ENCODE data around the gene TXNRD2. TPM values are rescaled to one million over a fixed set of nuclear protein-coding genes. Genes with fewer than 3 reads are reported as not detected.

The TXNRD2 gene
- total RNA-seq, 1 experiment from 2014 or later: 23.0 TPM

GRCh38 chr22:19900707-19901436, 40.7 kb downstream of the TXNRD2 start:
- POLR2A ChIA-PET (ENCODE audit: unreplicated experiment): no interaction called here
- intact Hi-C loops (cut with micrococcal nuclease): no loop called here
- no TSS peak for BruUV-seq (replicated peaks)

GRCh38 chr22:19898831-19899567, 42.6 kb downstream of the TXNRD2 start:
- ChIA-PET CTCF (no interaction called here), POLR2A (ENCODE audit: unreplicated experiment) (no interaction called here)
- BruUV-seq (replicated peaks): no TSS peak
- Histone ChIP-seq H3K9me2 (replicated peaks; ENCODE audit: low read length) (no peaks in the 10 kb centered on the region), H3K9me3 (ENCODE audit: low read length) (no peaks in the 10 kb centered on the region), H3K27me3 (ENCODE audit: low read length) (no peaks in the 10 kb centered on the region), H2AFZ (ENCODE audit: low read length) (no peak overlapping the region), H3K9ac (ENCODE audit: low read length) (no peak overlapping the region), H3K36me3 (ENCODE audit: low read depth, low read length) (no peaks in the 10 kb centered on the region), H3K4me2 (ENCODE audit: low read length) (no peak overlapping the region), H3K27ac (ENCODE audit: low read length) (no peak overlapping the region), H3K4me3 (ENCODE audit: low read length) (no peak overlapping the region), H3K79me2 (ENCODE audit: low read length) (no peaks in the 10 kb centered on the region), H3K4me1 (ENCODE audit: insufficient read depth, low read length) (no peaks in the 10 kb centered on the region), H4K20me1 (ENCODE audit: low read length) (no peaks in the 10 kb centered on the region), H3F3A (ENCODE audit: low read length, unreplicated experiment) (no peaks in the 10 kb centered on the region)
- intact Hi-C loops (cut with micrococcal nuclease): no loop called here
- DNase-seq (no peak), ATAC-seq (no peak)
- TF ChIP-seq CTCF (conservative IDR thresholded peaks at IDR 0.05; ENCODE audit: low read depth, low read length) (no peak), EZH2 (IDR thresholded peaks at IDR 0.05; ENCODE audit: low read length, unreplicated experiment) (no peak), EZH2phosphoT487 (IDR thresholded peaks at IDR 0.05; ENCODE audit: borderline replicate concordance, low read length) (no peak)

More at GRCh38 chr22:19900707-19901436, 40.7 kb downstream of the TXNRD2 start:
- no peaks in the 10 kb centered on the region for H3K9me2 ChIP-seq (replicated peaks; ENCODE audit: low read length)
- H3K9me3 ChIP-seq (ENCODE audit: low read length): no peaks in the 10 kb centered on the region
- no peaks in the 10 kb centered on the region for H3K4me1 ChIP-seq (ENCODE audit: insufficient read depth, low read length)
- no peak overlapping the region for H3K4me3 ChIP-seq (ENCODE audit: low read length)
- H4K20me1 ChIP-seq (ENCODE audit: low read length): no peaks in the 10 kb centered on the region
- no peak overlapping the region for H3K4me2 ChIP-seq (ENCODE audit: low read length)
- DNase-seq (no peak), ATAC-seq (no peak)
- no peak overlapping the region for H2AFZ ChIP-seq (ENCODE audit: low read length)
- no peak overlapping the region for H3K27ac ChIP-seq (ENCODE audit: low read length)
- no peaks in the 10 kb centered on the region for H3F3A ChIP-seq (ENCODE audit: low read length, unreplicated experiment)
- H3K79me2 ChIP-seq (ENCODE audit: low read length): no peaks in the 10 kb centered on the region
- H3K9ac ChIP-seq (ENCODE audit: low read length): no peak overlapping the region
- no peak for TF ChIP-seq CTCF (conservative IDR thresholded peaks at IDR 0.05; ENCODE audit: low read depth, low read length)
- no peak for TF ChIP-seq EZH2phosphoT487 (IDR thresholded peaks at IDR 0.05; ENCODE audit: borderline replicate concordance, low read length)
- no peak for TF ChIP-seq EZH2 (IDR thresholded peaks at IDR 0.05; ENCODE audit: low read length, unreplicated experiment)
- H3K36me3 ChIP-seq (ENCODE audit: low read depth, low read length): no peaks in the 10 kb centered on the region
- CTCF ChIA-PET: no interaction called here
- no peaks in the 10 kb centered on the region for H3K27me3 ChIP-seq (ENCODE audit: low read length)

GRCh38 chr22:19898145-19898544, 43.5 kb downstream of the TXNRD2 start:
- intact Hi-C loops (cut with micrococcal nuclease): no loop called here
- CTCF ChIA-PET: no interaction called here

More at GRCh38 chr22:19898145-19898544, 43.5 kb downstream of the TXNRD2 start:
- Histone ChIP-seq H3K4me1 (ENCODE audit: insufficient read depth, low read length) (no peaks in the 10 kb centered on the region), H3K9me3 (ENCODE audit: low read length) (no peaks in the 10 kb centered on the region), H3K4me3 (ENCODE audit: low read length) (no peak overlapping the region), H3K27me3 (ENCODE audit: low read length) (no peaks in the 10 kb centered on the region), H3K9ac (ENCODE audit: low read length) (no peak overlapping the region), H3K4me2 (ENCODE audit: low read length) (no peak overlapping the region), H3K9me2 (replicated peaks; ENCODE audit: low read length) (no peaks in the 10 kb centered on the region), H3F3A (ENCODE audit: low read length, unreplicated experiment) (no peaks in the 10 kb centered on the region), H3K27ac (ENCODE audit: low read length) (no peak overlapping the region), H3K79me2 (ENCODE audit: low read length) (no peaks in the 10 kb centered on the region), H4K20me1 (ENCODE audit: low read length) (no peaks in the 10 kb centered on the region), H2AFZ (ENCODE audit: low read length) (no peak overlapping the region), H3K36me3 (ENCODE audit: low read depth, low read length) (no peaks in the 10 kb centered on the region)
- DNase-seq (no peak), ATAC-seq (no peak)
- no TSS peak for BruUV-seq (replicated peaks)
- POLR2A ChIA-PET (ENCODE audit: unreplicated experiment): no interaction called here
- TF ChIP-seq CTCF (conservative IDR thresholded peaks at IDR 0.05; ENCODE audit: low read depth, low read length) (no peak), EZH2phosphoT487 (IDR thresholded peaks at IDR 0.05; ENCODE audit: borderline replicate concordance, low read length) (no peak), EZH2 (IDR thresholded peaks at IDR 0.05; ENCODE audit: low read length, unreplicated experiment) (no peak)

All from PC-3 (cell line).